HepG2 (cell line): Measurements from ENCODE around the gene NSMF. TPM values are rescaled to one million over a fixed set of nuclear protein-coding genes. Genes with fewer than 3 reads are reported as not detected.

Source experiments
- ATRX ChIP-seq: sonication (generic); formaldehyde crosslinking; IDR thresholded peaks from 2 replicates; pipeline ENCODE4 v1.4.0; 2020; ENCODE audit warnings: missing genetic modification reagents, borderline replicate concordance
- CAMTA2 ChIP-seq: sonication (generic); formaldehyde crosslinking; IDR thresholded peaks from 2 replicates; pipeline ENCODE4 v1.4.0; 2020; ENCODE audit warnings: mild to moderate bottlenecking, missing genetic modification reagents, borderline replicate concordance
- CHD4 ChIP-seq: fragments of 200-600 bp; sonication (generic); IDR thresholded peaks from 2 replicates; pipeline ENCODE4 v1.7.0; 2017; ENCODE audit warnings: mild to moderate bottlenecking, low read length, borderline replicate concordance
- GATAD2A ChIP-seq: IDR thresholded peaks from 2 replicates; pipeline ENCODE4 v1.6.1; 2016
- HHEX ChIP-seq: IDR thresholded peaks from 2 replicates; pipeline ENCODE4 v1.6.1; 2016; ENCODE audit warnings: control low read depth
- MAF1 ChIP-seq: sonication (generic); formaldehyde crosslinking; IDR thresholded peaks from 2 replicates; pipeline ENCODE4 v1.5.0; 2020; ENCODE audit warnings: missing genetic modification reagents, borderline replicate concordance
- PCBP1 ChIP-seq: fragments of 200-400 bp; formaldehyde crosslinking; IDR thresholded peaks from 2 replicates; pipeline ENCODE4 v1.6.1; 2017; ENCODE audit warnings: mild to moderate bottlenecking, low read depth, low read length, borderline replicate concordance
- RAD21 ChIP-seq: fragments of 450-650 bp; formaldehyde crosslinking; IDR thresholded peaks from 2 replicates; pipeline ENCODE4 v1.5.0; 2020; ENCODE audit warnings: mild to moderate bottlenecking
- SMC3 ChIP-seq: IDR thresholded peaks from 2 replicates; pipeline ENCODE4 v1.6.1; 2011; ENCODE audit warnings: low read length, improper control_type of control experiment
- SOX5 ChIP-seq: IDR thresholded peaks from 2 replicates; pipeline ENCODE4 v1.6.1; 2016; ENCODE audit warnings: borderline replicate concordance
- SRF ChIP-seq: IDR thresholded peaks from 2 replicates; pipeline ENCODE4 v1.6.1; 2011; ENCODE audit warnings: mild to moderate bottlenecking, low read depth, low read length, moderate library complexity
- ZBTB38 ChIP-seq: sonication (generic); formaldehyde crosslinking; IDR thresholded peaks from 2 replicates; pipeline ENCODE4 v1.5.1; 2020; ENCODE audit warnings: mild to moderate bottlenecking, missing genetic modification reagents
- ZFY ChIP-seq: sonication (generic); formaldehyde crosslinking; IDR thresholded peaks from 2 replicates; pipeline ENCODE4 v1.4.0; 2020; ENCODE audit warnings: missing genetic modification reagents
- ZNF432 ChIP-seq: sonication (generic); formaldehyde crosslinking; IDR thresholded peaks from 2 replicates; pipeline ENCODE4 v1.5.0; 2020; ENCODE audit warnings: missing genetic modification reagents, mild to moderate bottlenecking, borderline replicate concordance
- ZNF530 ChIP-seq: sonication (generic); formaldehyde crosslinking; IDR thresholded peaks from 2 replicates; pipeline ENCODE4 v1.5.0; 2020; ENCODE audit warnings: low read depth, mild to moderate bottlenecking, missing genetic modification reagents
- ZNF563 ChIP-seq: sonication (generic); formaldehyde crosslinking; IDR thresholded peaks from 2 replicates; pipeline ENCODE4 v1.8.0; 2022; ENCODE audit warnings: mild to moderate bottlenecking, moderate library complexity, missing genetic modification reagents
- ZNF678 ChIP-seq: sonication (generic); formaldehyde crosslinking; IDR thresholded peaks from 2 replicates; pipeline ENCODE4 v1.4.0; 2020; ENCODE audit warnings: mild to moderate bottlenecking, missing genetic modification reagents
- ZNF724P ChIP-seq: sonication (generic); formaldehyde crosslinking; IDR thresholded peaks from 2 replicates; pipeline ENCODE4 v1.8.0; 2022; ENCODE audit warnings: missing genetic modification reagents, borderline replicate concordance
- ZNF75D ChIP-seq: sonication (generic); formaldehyde crosslinking; IDR thresholded peaks from 2 replicates; pipeline ENCODE4 v1.8.1; 2023; ENCODE audit warnings: missing genetic modification reagents, mild to moderate bottlenecking, borderline replicate concordance
- ZNF782 ChIP-seq: sonication (generic); formaldehyde crosslinking; IDR thresholded peaks from 2 replicates; pipeline ENCODE4 v1.4.0; 2020; ENCODE audit warnings: missing genetic modification reagents, mild to moderate bottlenecking, borderline replicate concordance
- polyA plus RNA-seq, 8 experiments: library from polyadenylated mRNA; depleted of rRNA in 3 of 8; stranded (reverse) in 7 of 8; unstranded in 1 of 8; fragments of >200 nt; fragmentation: Illumina TruSeq in 4 of 8; extraction: Trizol in 4 of 8; gene quantifications; 2 replicates each; pipeline versions ENCODE4 v1.2.1 to v1.2.3, GENCODE V29; 2011 to 2016; ENCODE audit warnings: low read depth in 4 of 8, missing spikeins in 1 of 8, mixed read lengths in 1 of 8; ENCODE audit not compliant: insufficient read depth in 1 of 8
- total RNA-seq, 5 experiments: library from RNA; depleted of rRNA; stranded (reverse); fragments of >200 nt; fragmentation: Illumina TruSeq; extraction: Trizol; gene quantifications; 2 replicates each; pipeline ENCODE4 v1.2.3, GENCODE V29; 2016; ENCODE audit warnings: low read depth in 1 of 5
- TF ChIP-seq, protein P1 (sequence below): sonication (generic); formaldehyde crosslinking; IDR thresholded peaks from 2 replicates; pipeline ENCODE4 v1.5.0; 2020; ENCODE audit warnings: mild to moderate bottlenecking, missing genetic modification reagents, borderline replicate concordance
- TF ChIP-seq, protein P2 (sequence below): sonication (generic); formaldehyde crosslinking; IDR thresholded peaks from 2 replicates; pipeline ENCODE4 v1.4.0; 2020; ENCODE audit warnings: mild to moderate bottlenecking, missing genetic modification reagents
- TF ChIP-seq, protein P3 (sequence below): sonication (generic); formaldehyde crosslinking; IDR thresholded peaks from 2 replicates; pipeline ENCODE4 v1.5.1; 2020; ENCODE audit warnings: mild to moderate bottlenecking, missing genetic modification reagents, moderate library complexity

The NSMF gene
- total and polyA plus RNA-seq, 2 of the 13 experiments (the other 11 are each of a cell fraction or from before 2014, with no cell fraction given) = 44.3 to 183 TPM

DNA sequence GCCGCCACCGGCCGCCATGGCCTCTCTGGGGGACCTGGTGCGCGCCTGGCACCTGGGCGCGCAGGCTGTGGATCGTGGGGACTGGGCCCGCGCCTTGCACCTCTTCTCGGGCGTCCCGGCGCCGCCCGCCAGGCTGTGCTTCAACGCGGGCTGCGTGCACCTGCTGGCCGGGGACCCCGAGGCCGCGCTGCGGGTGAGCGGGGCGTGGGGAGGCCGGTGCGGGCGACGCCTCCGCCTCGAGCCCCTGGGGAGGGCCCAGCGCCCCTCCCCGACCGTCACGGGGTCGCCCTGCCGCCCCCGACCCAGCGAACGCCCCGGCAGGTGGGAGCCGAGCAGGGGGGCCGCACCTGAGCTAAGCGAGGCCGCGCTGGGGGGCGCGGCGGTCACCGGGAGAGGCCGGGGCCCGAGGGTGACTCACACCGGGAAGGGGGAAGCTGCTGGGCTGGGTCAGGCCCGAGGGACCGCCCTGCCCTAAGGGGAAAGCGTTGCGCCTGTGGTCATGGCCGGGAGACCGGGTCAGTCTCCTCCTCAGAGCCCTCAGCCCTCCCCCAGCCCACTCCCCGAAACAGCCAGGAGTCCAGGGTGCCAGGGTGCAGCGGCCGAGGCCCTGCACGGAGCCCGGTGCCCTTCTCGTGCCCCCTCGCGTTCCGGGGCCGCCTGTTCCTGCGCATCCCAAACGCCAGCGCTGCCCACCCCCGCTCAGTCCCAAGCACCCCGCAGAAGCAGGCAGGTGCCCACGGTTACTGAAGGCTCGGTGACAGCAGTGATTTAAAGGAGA is 35.4 kb downstream of the NSMF start (continued):
- TF ChIP-seq ZNF563 (CRISPR knock-in tag) (no peak), SMC3 (no peak), ZBTB38 (peak; percentile 48; the same call in 1 of the 2 replicates), ZNF530 (CRISPR knock-in tag) (no peak), PCBP1 (0 out of 2 replicates have a peak, but pooled peaks have one; percentile 42), HHEX (CRISPR knock-in tag) (no peak), ZNF782 (CRISPR knock-in tag) (no peak), GATAD2A (no peak), RAD21 (CRISPR knock-in tag) (no peak), CAMTA2 (CRISPR knock-in tag) (no peak), MAF1 (CRISPR knock-in tag) (no peak), CHD4 (no peak), ZNF75D (CRISPR knock-in tag) (no peak), SRF (no peak), ZFY (CRISPR knock-in tag) (no peak), ZNF432 (no peak), SOX5 (CRISPR knock-in tag) (no peak), ATRX (no peak), ZNF724P (CRISPR knock-in tag) (no peak), ZNF678 (CRISPR knock-in tag) (no peak)
- TF ChIP-seq, protein P1, sequence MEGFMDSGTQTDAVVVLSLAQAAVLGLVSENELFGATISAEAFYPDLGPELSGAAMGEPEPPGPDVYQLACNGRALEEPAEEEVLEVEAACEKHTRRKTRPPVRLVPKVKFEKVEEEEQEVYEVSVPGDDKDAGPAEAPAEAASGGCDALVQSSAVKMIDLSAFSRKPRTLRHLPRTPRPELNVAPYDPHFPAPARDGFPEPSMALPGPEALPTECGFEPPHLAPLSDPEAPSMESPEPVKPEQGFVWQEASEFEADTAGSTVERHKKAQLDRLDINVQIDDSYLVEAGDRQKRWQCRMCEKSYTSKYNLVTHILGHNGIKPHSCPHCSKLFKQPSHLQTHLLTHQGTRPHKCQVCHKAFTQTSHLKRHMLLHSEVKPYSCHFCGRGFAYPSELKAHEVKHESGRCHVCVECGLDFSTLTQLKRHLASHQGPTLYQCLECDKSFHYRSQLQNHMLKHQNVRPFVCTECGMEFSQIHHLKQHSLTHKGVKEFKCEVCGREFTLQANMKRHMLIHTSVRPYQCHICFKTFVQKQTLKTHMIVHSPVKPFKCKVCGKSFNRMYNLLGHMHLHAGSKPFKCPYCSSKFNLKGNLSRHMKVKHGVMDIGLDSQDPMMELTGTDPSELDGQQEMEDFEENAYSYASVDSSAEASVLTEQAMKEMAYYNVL = no peak
- TF ChIP-seq, protein P2, sequence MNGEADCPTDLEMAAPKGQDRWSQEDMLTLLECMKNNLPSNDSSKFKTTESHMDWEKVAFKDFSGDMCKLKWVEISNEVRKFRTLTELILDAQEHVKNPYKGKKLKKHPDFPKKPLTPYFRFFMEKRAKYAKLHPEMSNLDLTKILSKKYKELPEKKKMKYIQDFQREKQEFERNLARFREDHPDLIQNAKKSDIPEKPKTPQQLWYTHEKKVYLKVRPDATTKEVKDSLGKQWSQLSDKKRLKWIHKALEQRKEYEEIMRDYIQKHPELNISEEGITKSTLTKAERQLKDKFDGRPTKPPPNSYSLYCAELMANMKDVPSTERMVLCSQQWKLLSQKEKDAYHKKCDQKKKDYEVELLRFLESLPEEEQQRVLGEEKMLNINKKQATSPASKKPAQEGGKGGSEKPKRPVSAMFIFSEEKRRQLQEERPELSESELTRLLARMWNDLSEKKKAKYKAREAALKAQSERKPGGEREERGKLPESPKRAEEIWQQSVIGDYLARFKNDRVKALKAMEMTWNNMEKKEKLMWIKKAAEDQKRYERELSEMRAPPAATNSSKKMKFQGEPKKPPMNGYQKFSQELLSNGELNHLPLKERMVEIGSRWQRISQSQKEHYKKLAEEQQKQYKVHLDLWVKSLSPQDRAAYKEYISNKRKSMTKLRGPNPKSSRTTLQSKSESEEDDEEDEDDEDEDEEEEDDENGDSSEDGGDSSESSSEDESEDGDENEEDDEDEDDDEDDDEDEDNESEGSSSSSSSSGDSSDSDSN = no peak
- TF ChIP-seq, protein P3, sequence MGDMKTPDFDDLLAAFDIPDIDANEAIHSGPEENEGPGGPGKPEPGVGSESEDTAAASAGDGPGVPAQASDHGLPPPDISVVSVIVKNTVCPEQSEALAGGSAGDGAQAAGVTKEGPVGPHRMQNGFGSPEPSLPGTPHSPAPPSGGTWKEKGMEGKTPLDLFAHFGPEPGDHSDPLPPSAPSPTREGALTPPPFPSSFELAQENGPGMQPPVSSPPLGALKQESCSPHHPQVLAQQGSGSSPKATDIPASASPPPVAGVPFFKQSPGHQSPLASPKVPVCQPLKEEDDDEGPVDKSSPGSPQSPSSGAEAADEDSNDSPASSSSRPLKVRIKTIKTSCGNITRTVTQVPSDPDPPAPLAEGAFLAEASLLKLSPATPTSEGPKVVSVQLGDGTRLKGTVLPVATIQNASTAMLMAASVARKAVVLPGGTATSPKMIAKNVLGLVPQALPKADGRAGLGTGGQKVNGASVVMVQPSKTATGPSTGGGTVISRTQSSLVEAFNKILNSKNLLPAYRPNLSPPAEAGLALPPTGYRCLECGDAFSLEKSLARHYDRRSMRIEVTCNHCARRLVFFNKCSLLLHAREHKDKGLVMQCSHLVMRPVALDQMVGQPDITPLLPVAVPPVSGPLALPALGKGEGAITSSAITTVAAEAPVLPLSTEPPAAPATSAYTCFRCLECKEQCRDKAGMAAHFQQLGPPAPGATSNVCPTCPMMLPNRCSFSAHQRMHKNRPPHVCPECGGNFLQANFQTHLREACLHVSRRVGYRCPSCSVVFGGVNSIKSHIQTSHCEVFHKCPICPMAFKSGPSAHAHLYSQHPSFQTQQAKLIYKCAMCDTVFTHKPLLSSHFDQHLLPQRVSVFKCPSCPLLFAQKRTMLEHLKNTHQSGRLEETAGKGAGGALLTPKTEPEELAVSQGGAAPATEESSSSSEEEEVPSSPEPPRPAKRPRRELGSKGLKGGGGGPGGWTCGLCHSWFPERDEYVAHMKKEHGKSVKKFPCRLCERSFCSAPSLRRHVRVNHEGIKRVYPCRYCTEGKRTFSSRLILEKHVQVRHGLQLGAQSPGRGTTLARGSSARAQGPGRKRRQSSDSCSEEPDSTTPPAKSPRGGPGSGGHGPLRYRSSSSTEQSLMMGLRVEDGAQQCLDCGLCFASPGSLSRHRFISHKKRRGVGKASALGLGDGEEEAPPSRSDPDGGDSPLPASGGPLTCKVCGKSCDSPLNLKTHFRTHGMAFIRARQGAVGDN (CRISPR knock-in tag) = peak; percentile 8
